Jurkat, Clone E6-1 (cell line): ENCODE data around the gene ACOT8.
"Not testable (repeated sequence)": the region's sequence is repeated elsewhere in the genome, so short reads cannot be mapped to it uniquely, and the experiment has no call there.

Experiments used
- DNase-seq: peaks from one replicate; pipeline ENCODE4 v3.0.0-alpha.2; 2011; ENCODE audit warnings: low read depth, low spot score
- H3K4me3 ChIP-seq: 2 replicates; pipeline ENCODE4 v1.5.1; 2011; ENCODE audit warnings: mild to moderate bottlenecking, low read length, control low read depth, moderate library complexity

The ACOT8 gene

DNA sequence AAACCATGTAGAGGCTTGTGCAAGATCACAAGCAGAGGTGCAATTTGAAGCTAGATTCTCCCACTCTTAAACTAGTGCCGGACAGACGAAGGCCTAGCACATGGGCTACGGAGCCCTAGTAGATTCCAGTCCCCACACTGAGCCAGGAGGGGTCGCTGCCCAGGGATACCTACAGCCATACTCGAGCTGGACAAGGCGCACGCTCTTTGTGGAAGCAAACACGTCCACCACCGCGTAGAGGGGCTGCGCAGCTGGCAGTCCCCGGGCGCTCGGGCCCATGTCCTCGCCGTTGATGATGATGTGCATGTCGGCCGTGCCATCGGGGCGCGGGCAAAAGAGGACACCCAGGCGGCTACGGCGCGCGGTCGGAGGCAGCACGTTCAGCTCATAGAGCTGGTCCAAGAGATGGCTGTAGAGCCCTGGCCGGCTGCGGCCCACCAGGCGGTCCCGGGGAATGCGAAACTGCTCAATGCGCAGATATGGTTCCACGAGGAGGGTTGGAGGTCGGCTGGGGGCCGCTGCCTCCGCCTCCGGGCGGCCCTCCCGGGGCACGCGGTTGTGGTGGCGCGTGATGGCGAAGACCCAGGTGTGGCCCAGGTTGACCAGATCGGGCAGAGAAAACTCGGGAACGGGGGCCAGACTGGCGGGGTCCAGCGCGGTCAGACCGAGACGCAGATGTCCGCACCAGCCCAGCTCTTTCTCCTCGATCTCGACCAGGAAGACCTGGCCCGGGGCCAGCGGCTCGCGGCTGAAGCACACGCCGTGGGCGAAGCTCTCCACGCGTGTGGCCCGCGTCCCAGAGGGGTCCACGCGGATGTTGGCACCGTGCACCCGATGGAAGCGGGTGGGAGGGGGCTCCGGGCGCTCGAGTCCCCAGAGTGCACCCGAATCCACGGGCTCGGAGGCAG lies 33.1 kb upstream of the ACOT8 start:
- no peak for DNase-seq

DNA sequence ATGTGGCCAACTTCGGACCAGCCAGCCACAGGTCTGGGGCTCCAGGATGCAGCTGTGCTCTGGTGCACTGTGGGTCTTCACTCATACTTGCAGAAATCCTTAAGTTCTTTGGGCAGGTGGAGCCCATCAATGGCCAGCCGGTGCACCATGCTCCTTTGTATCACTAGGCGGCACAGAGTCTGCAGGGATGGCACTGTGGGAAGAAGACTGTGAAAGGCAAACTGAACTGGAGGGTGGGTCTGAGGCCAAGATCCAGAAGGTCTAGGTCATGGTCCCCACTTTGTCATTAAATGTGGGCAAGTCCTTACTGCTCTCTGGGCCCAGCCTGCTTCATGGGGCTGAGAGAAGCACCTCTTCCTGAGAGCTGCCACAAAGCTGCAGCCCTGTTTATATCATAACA lies 31.5 kb upstream of the ACOT8 start:
- H3K4me3 ChIP-seq: no peak overlapping the region
- DNase-seq: no peak

More for the DNA sequence above, 33.1 kb upstream of the ACOT8 start:
- H3K4me3 ChIP-seq: peak overlapping the region; percentile 76

GRCh38 chr20:45887346-45887715 lies 30.1 kb upstream of the ACOT8 start, which contains the start of gene SPATA25:
TSS of gene SPATA25 (minus strand) at chr20:45887622. CDS start at chr20:45887590, 32 bp downstream.
- H3K4me3 ChIP-seq: no peak within 1 kb of the TSS
- no peak for DNase-seq

DNA sequence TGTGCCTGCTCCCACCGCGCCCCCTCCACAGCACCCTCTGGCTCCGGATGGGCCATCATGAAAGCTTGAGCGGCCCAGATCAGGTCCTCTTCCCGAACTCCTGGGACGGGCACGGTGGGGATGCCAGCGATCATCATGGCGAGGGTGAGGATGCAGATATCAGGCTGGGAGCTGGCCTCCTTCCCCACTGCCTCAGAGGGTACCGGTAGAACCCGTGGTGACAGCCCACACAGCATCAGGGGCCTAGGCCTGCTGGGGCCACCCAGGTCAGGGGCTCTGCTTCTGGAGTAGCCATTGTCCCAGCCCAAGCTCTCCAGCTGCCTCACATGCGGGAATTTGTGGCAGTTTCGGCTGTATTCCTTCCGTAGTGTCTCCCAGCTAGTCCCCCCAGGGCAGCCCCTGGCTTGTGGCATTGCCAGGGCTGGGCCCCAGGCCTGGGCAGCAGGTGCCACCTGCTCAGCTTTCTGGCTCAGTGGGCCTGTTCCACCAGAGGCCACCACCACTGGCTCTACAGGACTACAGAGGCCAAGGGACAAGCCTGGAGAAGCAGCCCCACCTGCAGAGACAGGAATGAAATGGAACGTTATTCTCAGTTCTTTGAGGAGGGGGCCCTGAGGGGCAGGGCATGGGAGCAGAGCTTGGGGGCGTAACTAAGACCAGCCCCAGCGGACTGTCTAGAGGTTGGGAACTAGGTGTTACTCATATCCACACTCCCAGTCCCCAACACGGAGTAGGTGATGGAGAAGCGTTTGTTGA lies 29.6 kb upstream of the ACOT8 start:
- DNase-seq: no peak
- H3K4me3 ChIP-seq: no peak overlapping the region

GRCh38 chr20:45883100-45883469 lies 25.9 kb upstream of the ACOT8 start:
- H3K4me3 ChIP-seq: peak overlapping the region; percentile 5
- peak; percentile 50 for DNase-seq

DNA sequence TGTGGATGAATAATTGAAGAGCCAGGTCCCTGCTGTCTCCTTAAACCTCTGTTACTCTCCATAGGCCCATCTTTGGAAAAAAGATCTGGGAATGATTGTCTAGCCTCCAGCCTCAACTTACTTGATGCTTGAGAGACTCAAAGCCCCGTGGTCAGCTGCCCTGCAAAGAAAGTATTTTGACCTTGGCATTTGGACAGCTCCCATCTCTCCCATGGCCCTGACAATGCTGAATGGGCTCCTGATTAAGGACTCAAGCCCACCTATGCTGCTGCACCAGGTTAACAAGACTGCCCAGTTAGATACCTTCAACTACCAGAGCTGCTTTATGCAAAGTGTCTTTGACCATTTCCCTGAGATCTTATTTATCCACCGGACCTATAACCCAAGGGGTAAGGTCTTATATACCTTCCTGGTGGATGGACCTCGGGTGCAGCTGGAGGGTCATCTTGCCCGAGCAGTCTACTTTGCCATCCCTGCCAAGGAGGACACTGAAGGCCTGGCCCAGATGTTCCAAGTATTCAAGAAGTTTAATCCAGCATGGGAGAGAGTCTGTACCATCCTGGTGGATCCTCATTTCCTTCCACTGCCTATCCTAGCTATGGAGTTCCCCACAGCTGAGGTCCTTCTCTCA lies 25.4 kb upstream of the ACOT8 start:
- H3K4me3 ChIP-seq: peak overlapping the region; percentile 5; the same call in 1 of the 2 replicates
- DNase-seq: no peak

- DNase-seq: peak; percentile 99
Measured at GRCh38 chr20:45880988-45881788, 24.0 kb upstream of the ACOT8 start, which contains the start of gene ZSWIM1. TSS of gene ZSWIM1 (plus strand) at chr20:45881227. CDS start at chr20:45882593, 1,366 bp downstream.

GRCh38 chr20:45878076-45878761 lies 21.0 kb upstream of the ACOT8 start:
- no peak overlapping the region for H3K4me3 ChIP-seq
- no peak for DNase-seq

More at GRCh38 chr20:45880988-45881788, 24.0 kb upstream of the ACOT8 start, which contains the start of gene ZSWIM1:
- H3K4me3 ChIP-seq: peak within 1 kb of the TSS; percentile 69

DNA sequence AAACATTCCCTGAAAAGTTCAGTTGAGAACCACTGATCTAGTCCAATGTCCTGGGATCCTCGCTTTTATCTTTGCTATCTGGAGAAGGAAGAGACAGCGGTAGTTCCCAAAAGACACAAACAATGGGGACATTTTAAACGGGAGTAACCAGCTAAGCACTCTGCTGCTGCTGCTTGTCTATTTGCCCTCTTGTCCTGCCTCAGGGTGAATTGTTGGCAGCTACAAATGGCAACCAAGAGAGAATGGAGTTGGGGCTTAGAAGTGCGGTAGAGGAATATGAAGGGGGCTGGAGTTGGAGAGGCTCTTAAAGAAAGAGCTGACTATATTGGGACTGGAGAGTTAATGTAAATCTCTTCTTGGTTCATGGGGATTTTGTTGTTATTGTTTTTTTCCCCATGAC lies 17.4 kb upstream of the ACOT8 start:
- no peak overlapping the region for H3K4me3 ChIP-seq
- DNase-seq: no peak

- not testable (repeated sequence) for DNase-seq, H3K4me3 ChIP-seq
Measured at GRCh38 chr20:45874104-45874481, 16.9 kb upstream of the ACOT8 start.

GRCh38 chr20:45873409-45874103 lies 16.4 kb upstream of the ACOT8 start:
- no peak overlapping the region for H3K4me3 ChIP-seq
- DNase-seq: no peak

DNA sequence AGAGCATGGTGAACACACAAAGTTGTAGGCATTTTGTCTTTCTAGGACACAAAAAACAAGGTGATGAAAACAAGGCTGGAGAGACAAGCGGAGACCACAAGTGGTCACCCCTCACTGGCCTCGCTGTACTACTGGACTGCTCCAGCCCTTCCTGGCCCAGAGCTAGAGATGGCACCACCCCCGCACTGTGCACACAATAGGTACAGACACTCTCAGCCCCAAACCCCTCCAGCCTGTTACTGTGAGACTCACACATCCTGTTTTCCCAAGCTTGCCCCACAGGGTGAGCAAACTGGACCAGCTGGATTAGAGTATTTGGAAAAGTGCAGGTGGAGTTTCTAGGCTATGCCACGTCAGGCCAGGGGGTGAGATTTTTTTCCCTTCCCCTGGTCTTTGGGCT lies 15.4 kb upstream of the ACOT8 start:
- H3K4me3 ChIP-seq: no peak overlapping the region
- no peak for DNase-seq

DNA sequence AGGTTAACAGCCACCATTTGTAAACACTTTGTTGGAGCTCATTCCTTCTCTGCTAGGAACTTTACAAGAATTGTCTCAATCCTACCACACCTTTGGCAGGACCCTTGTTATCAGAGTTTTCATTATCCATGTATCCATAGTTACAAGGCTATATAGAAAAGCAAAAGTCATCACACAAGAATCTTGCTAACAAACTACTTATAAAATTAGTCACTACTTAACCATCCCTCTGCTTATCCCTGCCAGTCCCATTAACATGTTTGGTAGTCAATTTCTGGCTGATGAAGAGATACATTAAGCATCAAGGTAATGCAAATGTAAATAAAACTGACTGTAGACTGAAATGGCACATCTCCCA lies 10.6 kb upstream of the ACOT8 start:
- DNase-seq: no peak
- no peak overlapping the region for H3K4me3 ChIP-seq

GRCh38 chr20:45867136-45867818 lies 10.1 kb upstream of the ACOT8 start:
- H3K4me3 ChIP-seq: no peak overlapping the region
- DNase-seq: no peak

DNA sequence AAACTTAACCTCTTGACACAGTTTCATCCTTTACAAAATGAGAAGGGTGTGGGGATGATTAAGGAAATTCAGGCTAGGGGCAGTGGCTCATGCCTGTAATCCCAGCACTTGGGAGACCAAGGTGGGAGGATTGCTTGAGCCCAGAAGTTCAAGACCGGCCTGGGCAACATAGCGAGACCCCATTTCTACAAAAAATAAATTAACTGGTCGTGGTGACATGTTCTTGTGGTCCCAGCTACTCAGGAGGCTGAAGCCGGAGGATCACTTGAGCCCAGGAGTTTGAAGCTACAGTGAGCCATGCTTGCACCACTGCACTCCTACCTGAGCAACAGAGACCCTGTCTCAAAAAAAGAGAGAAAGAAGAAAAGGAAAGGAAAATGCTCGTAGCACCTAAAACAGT lies 9.3 kb upstream of the ACOT8 start:
- no peak overlapping the region for H3K4me3 ChIP-seq

GRCh38 chr20:45863543-45864470 lies 6.6 kb upstream of the ACOT8 start:
- no peak for DNase-seq
- no peak overlapping the region for H3K4me3 ChIP-seq

More for the DNA sequence above, 9.3 kb upstream of the ACOT8 start:
- DNase-seq: no peak
